Coronary artery (tissue), 2 donors: ENCODE measurements around the gene GTSE1.
A peak's percentile ranks its signal among the peaks of the same experiment; 100 is the strongest.

Source experiments
- DNase-seq: peaks from one replicate; pipeline ENCODE4 v3.0.0-alpha.2; 2017; ENCODE audit warnings: low spot score
- H3K27ac ChIP-seq, 2 donors: fragments of 200-600 bp; sonication (generic); one replicate each; pipeline ENCODE4 v1.5.1; 2016 to 2019
- H3K4me3 ChIP-seq: fragments of 200-600 bp; sonication (generic); 2 replicates; pipeline ENCODE4 v1.5.1; 2016; ENCODE audit warnings: mild to moderate bottlenecking, moderate library complexity
- CTCF ChIP-seq: fragments of 200-600 bp; sonication (generic); IDR thresholded peaks from one replicate; pipeline ENCODE4 v1.5.1; 2019; ENCODE audit warnings: antibody characterized with exemption

Gene GTSE1

DNA sequence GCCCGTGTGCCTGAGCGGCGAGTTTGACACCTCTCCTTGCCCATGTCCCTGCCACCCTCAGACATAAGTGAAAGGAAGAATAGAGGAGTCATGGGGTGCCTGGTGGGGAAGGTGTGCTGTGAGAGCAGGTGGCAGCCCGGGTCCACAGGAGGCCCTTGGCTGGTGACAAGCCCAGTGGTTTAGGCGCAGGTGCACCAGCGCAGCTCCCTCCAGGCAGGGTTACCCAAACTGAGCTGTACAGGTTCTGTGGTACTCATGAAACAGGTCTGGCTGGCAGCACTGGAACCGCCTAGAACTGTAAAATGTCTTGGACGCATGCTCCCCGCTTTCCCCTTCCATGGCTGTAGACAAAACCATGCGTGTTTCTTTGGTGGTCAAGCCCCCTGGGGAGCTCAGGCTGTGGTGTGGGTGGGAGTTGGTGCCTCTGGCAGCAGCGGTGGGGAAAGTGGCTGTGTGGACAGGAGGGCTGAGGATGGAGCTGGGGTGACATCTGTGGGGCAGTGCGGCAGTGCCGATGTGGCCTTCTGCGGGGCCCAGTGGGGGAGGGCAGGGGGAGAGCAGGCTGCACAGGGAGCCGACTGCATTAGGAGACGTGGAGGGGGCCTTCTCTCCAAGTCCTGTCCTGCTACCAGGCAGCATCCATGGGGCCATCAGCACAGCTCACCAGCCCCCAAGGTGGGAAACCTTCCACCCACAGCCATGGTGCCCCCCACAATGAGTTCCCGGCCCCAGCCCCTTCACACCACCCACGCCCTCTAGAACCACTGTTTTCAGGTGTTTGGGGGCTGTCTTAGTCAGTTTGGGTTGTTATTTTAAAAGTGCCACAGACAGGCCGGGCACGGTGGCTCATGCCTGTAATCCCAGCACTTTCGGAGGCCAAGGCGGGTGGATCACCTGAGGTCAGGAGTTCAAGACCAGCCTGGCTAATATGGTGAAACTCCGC, 5.6 kb upstream of the GTSE1 start:
- no peak overlapping the region for H3K27ac ChIP-seq
- no peak overlapping the region for H3K4me3 ChIP-seq
- no peak for DNase-seq
- no peak for TF ChIP-seq CTCF

GRCh38 chr22:46292173-46292572, 4.5 kb upstream of the GTSE1 start:
- DNase-seq: no peak
- Histone ChIP-seq H3K4me3 (no peak overlapping the region), H3K27ac (peak overlapping the region in 1 of 2 donors; percentile 49)
- TF ChIP-seq CTCF: no peak

DNA sequence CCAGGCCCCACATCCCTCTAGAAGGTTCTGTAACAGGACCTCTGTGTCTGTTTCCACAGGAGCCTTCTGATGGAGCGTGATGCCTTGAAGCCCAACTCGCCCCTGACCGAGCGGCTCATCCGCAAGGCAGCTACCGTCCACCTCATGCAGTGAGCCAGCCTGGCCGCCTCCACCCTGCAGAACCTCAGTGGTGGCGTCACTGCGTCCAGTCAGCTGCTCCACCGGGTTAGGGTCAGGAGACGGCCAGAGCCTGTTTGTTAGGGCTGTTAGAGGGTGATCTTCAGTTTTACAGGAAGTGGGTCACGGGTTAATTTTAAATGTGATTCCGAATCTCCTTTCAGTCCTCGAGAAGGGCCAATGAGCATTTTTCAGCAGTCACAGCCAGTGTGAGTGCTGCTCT, 3.9 kb upstream of the GTSE1 start:
- Histone ChIP-seq H3K27ac (peak overlapping the region in 1 of 2 donors; percentile 49), H3K4me3 (no peak overlapping the region)
- no peak for DNase-seq
- TF ChIP-seq CTCF: no peak

GRCh38 chr22:46293577-46294260, 3.0 kb upstream of the GTSE1 start:
- no peak for DNase-seq
- no peak overlapping the region for H3K4me3 ChIP-seq
- no peak for TF ChIP-seq CTCF
- peak overlapping the region in 1 of 2 donors; percentile 60 for H3K27ac ChIP-seq

DNA sequence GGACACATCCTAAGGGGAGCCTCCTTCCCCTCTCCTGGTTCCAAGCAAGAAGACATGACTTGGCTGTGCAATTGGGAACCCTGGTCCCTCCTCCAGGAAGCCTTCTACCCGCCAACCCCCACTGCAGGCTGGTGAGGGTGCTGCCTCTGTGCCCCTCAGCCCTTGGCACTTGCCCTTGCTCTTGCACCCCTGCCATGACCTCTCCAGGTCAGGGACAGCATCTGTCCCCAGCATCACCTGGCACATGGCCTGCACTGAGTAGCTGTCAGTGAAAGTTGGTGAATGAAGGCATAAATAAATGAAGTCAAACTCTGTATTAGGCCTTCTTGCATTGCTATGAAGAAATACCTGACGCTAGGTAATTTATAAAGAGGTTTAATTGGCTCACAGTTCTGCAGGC, 1.9 kb upstream of the GTSE1 start:
- Histone ChIP-seq H3K27ac (no peak overlapping the region), H3K4me3 (no peak overlapping the region)
- no peak for TF ChIP-seq CTCF
- no peak for DNase-seq

- no peak for DNase-seq
- H3K4me3 ChIP-seq: peak overlapping the region; percentile 73
- no peak for TF ChIP-seq CTCF
- peak overlapping the region; percentile 90 to 94 for H3K27ac ChIP-seq
Measured at GRCh38 chr22:46295277-46295971, 1.2 kb upstream of the GTSE1 start.
